Measurements from ENCODE around the gene AUH. TPM values are rescaled to one million over a fixed set of nuclear protein-coding genes. Genes with fewer than 3 reads are reported as not detected.

The AUH gene
- total RNA-seq, 4 donors from 2014 or later: 23.5 to 50.7 (median 39.9) TPM

GRCh38 chr9:91345978-91346377, 15.7 kb downstream of the AUH start:
- no peak for TF ChIP-seq CTCF (IDR thresholded peaks at IDR 0.05; ENCODE audit: low read depth)

- TF ChIP-seq CTCF (IDR thresholded peaks at IDR 0.05; ENCODE audit: low read depth): no peak
Measured at GRCh38 chr9:91342575-91342974, 19.1 kb downstream of the AUH start.

- no peak for TF ChIP-seq CTCF (IDR thresholded peaks at IDR 0.05; ENCODE audit: low read depth)
Measured at GRCh38 chr9:91341749-91342148, 20.0 kb downstream of the AUH start.

- TF ChIP-seq CTCF (IDR thresholded peaks at IDR 0.05; ENCODE audit: low read depth): no peak
Measured at GRCh38 chr9:91341258-91341746, 20.4 kb downstream of the AUH start.

GRCh38 chr9:91340395-91340967, 21.2 kb downstream of the AUH start:
- no peak for TF ChIP-seq CTCF (IDR thresholded peaks at IDR 0.05; ENCODE audit: low read depth)

GRCh38 chr9:91338681-91339080, 23.0 kb downstream of the AUH start:
- no peak for TF ChIP-seq CTCF (IDR thresholded peaks at IDR 0.05; ENCODE audit: low read depth)

GRCh38 chr9:91336786-91337185, 24.9 kb downstream of the AUH start:
- TF ChIP-seq CTCF (IDR thresholded peaks at IDR 0.05; ENCODE audit: low read depth): no peak

All from subcutaneous adipose tissue (tissue), 4 donors.